Osteoblast (primary cell): ENCODE data around the gene JDP2. TPM values are rescaled to one million over a fixed set of nuclear protein-coding genes. Genes with fewer than 3 reads are reported as not detected.

Experiments
- DNase-seq: peaks from one replicate; pipeline ENCODE4 v3.0.0; 2011; ENCODE audit warnings: low spot score, mixed read lengths; ENCODE audit not compliant: insufficient read length; ENCODE audit errors: missing footprints
- H2AFZ ChIP-seq: 2 replicates; pipeline ENCODE4 v1.6.0; 2011; ENCODE audit warnings: mild to moderate bottlenecking, low read length
- H3K27ac ChIP-seq: 2 replicates; pipeline ENCODE4 v1.5.1; 2011; ENCODE audit warnings: mild to moderate bottlenecking, low read depth, low read length, moderate library complexity
- H3K27me3 ChIP-seq: 2 replicates; pipeline ENCODE4 v1.6.0; 2012; ENCODE audit warnings: mild to moderate bottlenecking, control low read depth, inconsistent platforms, low read length, moderate library complexity; ENCODE audit not compliant: insufficient read depth
- H3K36me3 ChIP-seq: 2 replicates; pipeline ENCODE4 v1.5.1; 2011; ENCODE audit warnings: mild to moderate bottlenecking, low read length, control low read depth, moderate library complexity; ENCODE audit not compliant: insufficient read depth
- H3K4me1 ChIP-seq: 2 replicates; pipeline ENCODE4 v1.5.1; 2011; ENCODE audit warnings: mild to moderate bottlenecking, low read length, control low read depth, moderate library complexity; ENCODE audit not compliant: insufficient read depth
- H3K4me2 ChIP-seq: 2 replicates; pipeline ENCODE4 v1.6.0; 2011; ENCODE audit warnings: mild to moderate bottlenecking, low read length; ENCODE audit not compliant: insufficient read depth
- H3K4me3 ChIP-seq: fragments of 200-600 bp; sonication (generic); 3 replicates; pipeline ENCODE4 v1.5.1; 2012; ENCODE audit warnings: mild to moderate bottlenecking, low read length, inconsistent platforms; ENCODE audit not compliant: insufficient read depth
- H3K79me2 ChIP-seq: 2 replicates; pipeline ENCODE4 v1.6.0; 2012; ENCODE audit warnings: mild to moderate bottlenecking, low read length, control low read depth, inconsistent platforms; ENCODE audit not compliant: insufficient read depth
- H3K9me3 ChIP-seq: 2 replicates; pipeline ENCODE4 v1.5.1; 2011; ENCODE audit warnings: low read depth, low read length, control low read depth
- H4K20me1 ChIP-seq: 2 replicates; pipeline ENCODE4 v1.6.0; 2012; ENCODE audit warnings: mild to moderate bottlenecking, low read length, control low read depth; ENCODE audit not compliant: insufficient read depth
- total RNA-seq: library from RNA; depleted of rRNA; stranded (reverse); fragments of >200 nt; gene quantifications from 2 replicates; pipeline ENCODE4 v1.2.3, GENCODE V29; 2012
- TF ChIP-seq, protein P1 (sequence below): IDR thresholded peaks from 2 replicates; pipeline ENCODE4 v1.5.1; 2011; ENCODE audit warnings: mild to moderate bottlenecking, low read depth, low read length, moderate library complexity; ENCODE audit errors: extremely low read depth

Gene JDP2
- total RNA-seq, 1 donor = 77.1 TPM

DNA sequence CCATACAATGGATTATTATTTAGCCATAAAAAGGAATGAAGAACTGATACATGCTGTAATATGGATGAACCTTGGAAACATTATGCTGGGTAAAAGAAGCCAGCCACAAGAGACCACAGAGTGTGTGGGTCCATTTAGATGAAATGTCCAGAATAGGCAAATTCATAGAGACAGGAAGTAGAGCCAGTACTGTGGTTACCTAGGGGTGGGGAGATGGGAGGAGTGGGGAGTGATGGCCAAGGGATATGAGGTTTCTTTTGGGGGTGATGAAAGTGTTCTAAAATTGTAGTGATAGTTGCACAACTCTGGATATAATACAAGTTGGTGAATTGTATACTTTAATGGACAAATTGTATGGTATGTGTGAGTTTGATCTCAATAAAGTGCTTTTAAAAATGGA is 18.6 kb downstream of the JDP2 start:
- peaks cover 62% of the 10 kb centered on the region for H3K79me2 ChIP-seq
- TF ChIP-seq, protein P1, sequence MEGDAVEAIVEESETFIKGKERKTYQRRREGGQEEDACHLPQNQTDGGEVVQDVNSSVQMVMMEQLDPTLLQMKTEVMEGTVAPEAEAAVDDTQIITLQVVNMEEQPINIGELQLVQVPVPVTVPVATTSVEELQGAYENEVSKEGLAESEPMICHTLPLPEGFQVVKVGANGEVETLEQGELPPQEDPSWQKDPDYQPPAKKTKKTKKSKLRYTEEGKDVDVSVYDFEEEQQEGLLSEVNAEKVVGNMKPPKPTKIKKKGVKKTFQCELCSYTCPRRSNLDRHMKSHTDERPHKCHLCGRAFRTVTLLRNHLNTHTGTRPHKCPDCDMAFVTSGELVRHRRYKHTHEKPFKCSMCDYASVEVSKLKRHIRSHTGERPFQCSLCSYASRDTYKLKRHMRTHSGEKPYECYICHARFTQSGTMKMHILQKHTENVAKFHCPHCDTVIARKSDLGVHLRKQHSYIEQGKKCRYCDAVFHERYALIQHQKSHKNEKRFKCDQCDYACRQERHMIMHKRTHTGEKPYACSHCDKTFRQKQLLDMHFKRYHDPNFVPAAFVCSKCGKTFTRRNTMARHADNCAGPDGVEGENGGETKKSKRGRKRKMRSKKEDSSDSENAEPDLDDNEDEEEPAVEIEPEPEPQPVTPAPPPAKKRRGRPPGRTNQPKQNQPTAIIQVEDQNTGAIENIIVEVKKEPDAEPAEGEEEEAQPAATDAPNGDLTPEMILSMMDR = no peak
- peaks cover 4% of the 10 kb centered on the region for H3K36me3 ChIP-seq
- peaks cover 21% of the 10 kb centered on the region for H4K20me1 ChIP-seq
- no peak overlapping the region for H3K4me3 ChIP-seq
- no peaks in the 10 kb centered on the region for H3K9me3 ChIP-seq
- H3K4me2 ChIP-seq = no peak overlapping the region
- no peak for DNase-seq
- no peak overlapping the region for H2AFZ ChIP-seq
- peak overlapping the region; percentile 12 for H3K27ac ChIP-seq
- H3K27me3 ChIP-seq = no peaks in the 10 kb centered on the region
- peaks cover 28% of the 10 kb centered on the region for H3K4me1 ChIP-seq

DNA sequence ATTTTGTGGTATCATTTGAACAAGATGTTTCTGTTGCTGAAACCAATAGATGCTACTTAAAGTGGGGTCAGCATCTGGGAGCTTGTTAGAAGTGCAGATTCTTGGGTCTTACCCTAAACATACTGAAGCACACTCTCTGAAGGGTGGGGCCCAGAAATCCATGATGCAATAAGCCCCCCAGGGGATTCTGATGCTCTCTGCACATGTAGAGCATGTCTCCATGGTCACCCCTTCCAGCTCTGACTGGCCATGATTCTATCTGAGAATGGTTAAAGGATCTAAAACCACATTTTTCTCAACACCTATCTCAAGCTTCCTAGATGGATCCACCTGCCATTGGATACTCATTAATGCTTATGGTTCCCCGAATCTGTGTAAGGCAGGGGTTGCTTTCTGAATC is 20.4 kb downstream of the JDP2 start:
- Histone ChIP-seq H3K4me2 (no peak overlapping the region), H3K27ac (no peak overlapping the region), H3K36me3 (peaks cover 4% of the 10 kb centered on the region), H3K4me1 (peaks cover 25% of the 10 kb centered on the region), H3K4me3 (no peak overlapping the region), H3K79me2 (peaks cover 58% of the 10 kb centered on the region), H3K9me3 (no peaks in the 10 kb centered on the region), H4K20me1 (peaks cover 21% of the 10 kb centered on the region), H2AFZ (no peak overlapping the region), H3K27me3 (no peaks in the 10 kb centered on the region)
- TF ChIP-seq, protein P1 = no peak
- no peak for DNase-seq

GRCh38 chr14:75449036-75449435 is 21.2 kb downstream of the JDP2 start:
- H3K27ac ChIP-seq = no peak overlapping the region
- H3K4me1 ChIP-seq = peaks cover 25% of the 10 kb centered on the region
- H3K4me3 ChIP-seq = no peak overlapping the region
- no peak overlapping the region for H2AFZ ChIP-seq
- TF ChIP-seq, protein P1 = no peak
- no peak overlapping the region for H3K4me2 ChIP-seq
- no peaks in the 10 kb centered on the region for H3K27me3 ChIP-seq
- no peaks in the 10 kb centered on the region for H3K9me3 ChIP-seq
- H4K20me1 ChIP-seq = peaks cover 24% of the 10 kb centered on the region
- peaks cover 65% of the 10 kb centered on the region for H3K79me2 ChIP-seq
- peaks cover 4% of the 10 kb centered on the region for H3K36me3 ChIP-seq
- DNase-seq = no peak

DNA sequence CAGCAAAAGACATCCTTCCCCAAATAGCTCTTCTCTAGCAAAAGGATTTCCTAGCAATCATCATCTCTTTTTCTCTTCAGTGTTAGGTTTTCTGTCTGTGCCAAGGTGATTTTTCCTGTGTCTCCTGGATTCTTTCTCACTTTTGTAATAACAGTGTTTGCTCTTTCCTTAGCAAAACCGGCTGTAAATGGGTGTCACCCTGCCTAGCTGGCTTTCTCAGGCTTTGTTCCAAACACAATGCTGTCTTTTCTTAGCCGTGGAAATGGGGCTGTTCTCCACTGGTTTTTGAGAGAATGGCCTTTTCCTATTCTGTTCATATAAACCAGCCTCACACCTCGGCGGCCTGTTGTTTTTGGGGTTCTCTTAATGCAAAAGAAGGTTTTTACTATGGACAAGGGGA is 21.9 kb downstream of the JDP2 start:
- H4K20me1 ChIP-seq = peaks cover 24% of the 10 kb centered on the region
- H3K27ac ChIP-seq = no peak overlapping the region
- no peaks in the 10 kb centered on the region for H3K27me3 ChIP-seq
- TF ChIP-seq, protein P1 = no peak
- H3K4me2 ChIP-seq = no peak overlapping the region
- H2AFZ ChIP-seq = no peak overlapping the region
- H3K36me3 ChIP-seq = peaks cover 4% of the 10 kb centered on the region
- no peaks in the 10 kb centered on the region for H3K9me3 ChIP-seq
- peaks cover 29% of the 10 kb centered on the region for H3K4me1 ChIP-seq
- peaks cover 65% of the 10 kb centered on the region for H3K79me2 ChIP-seq
- H3K4me3 ChIP-seq = no peak overlapping the region
- DNase-seq = no peak
